Neural progenitor cell (in vitro differentiated cells): ENCODE results near the gene CHRD. TPM values are rescaled to one million over a fixed set of nuclear protein-coding genes. Genes with fewer than 3 reads are reported as not detected.

Source experiments
- DNase-seq: peaks from one replicate; pipeline ENCODE4 v3.0.0-alpha.2; 2016; ENCODE audit warnings: low spot score
- H2AFZ ChIP-seq: fragments of 200-600 bp; sonication (generic); replicated peaks from 2 replicates; pipeline ENCODE4 v1.6.1; 2016; ENCODE audit warnings: antibody characterized with exemption
- H3F3A ChIP-seq: fragments of 200-600 bp; sonication (generic); 2 replicates; pipeline ENCODE4 v1.6.1; 2016; ENCODE audit warnings: antibody characterized with exemption, low read depth
- H3K27ac ChIP-seq: fragments of 200-600 bp; sonication (generic); 2 replicates; pipeline ENCODE4 v1.5.1; 2016; ENCODE audit warnings: mild to moderate bottlenecking
- H3K27me3 ChIP-seq: fragments of 200-600 bp; sonication (generic); 2 replicates; pipeline ENCODE4 v1.6.1; 2016; ENCODE audit warnings: mild to moderate bottlenecking, moderate library complexity
- H3K36me3 ChIP-seq: fragments of 200-600 bp; sonication (generic); 2 replicates; pipeline ENCODE4 v1.5.1; 2016
- H3K4me1 ChIP-seq: fragments of 200-600 bp; sonication (generic); 2 replicates; pipeline ENCODE4 v1.6.1; 2016; ENCODE audit warnings: mixed run types
- H3K4me2 ChIP-seq: fragments of 200-600 bp; sonication (generic); 2 replicates; pipeline ENCODE4 v1.6.1; 2016
- H3K4me3 ChIP-seq: fragments of 200-600 bp; sonication (generic); 2 replicates; pipeline ENCODE4 v1.5.1; 2016
- H3K79me2 ChIP-seq: fragments of 200-600 bp; sonication (generic); 2 replicates; pipeline ENCODE4 v1.6.1; 2016; ENCODE audit warnings: low read depth
- H3K9ac ChIP-seq: fragments of 200-600 bp; sonication (generic); 2 replicates; pipeline ENCODE4 v1.6.1; 2016
- H3K9me3 ChIP-seq: fragments of 200-600 bp; sonication (generic); 2 replicates; pipeline ENCODE4 v1.5.1; 2016; ENCODE audit warnings: low read depth
- H4K20me1 ChIP-seq: fragments of 200-600 bp; sonication (generic); 2 replicates; pipeline ENCODE4 v1.6.1; 2016; ENCODE audit warnings: low read depth
- H3K27ac Mint-ChIP-seq: 3 replicates; pipeline ENCODE4 v1.8.0; 2021; ENCODE audit warnings: mixed read lengths
- H3K27me3 Mint-ChIP-seq: 2 replicates; pipeline ENCODE4 v1.8.0; 2022; ENCODE audit warnings: low read depth, mild to moderate bottlenecking, inconsistent platforms, moderate library complexity, mixed read lengths; ENCODE audit not compliant: insufficient read depth
- H3K36me3 Mint-ChIP-seq: 3 replicates; pipeline ENCODE4 v1.8.0; 2021; ENCODE audit warnings: mixed read lengths
- H3K4me1 Mint-ChIP-seq: 3 replicates; pipeline ENCODE4 v1.8.0; 2021; ENCODE audit warnings: mixed read lengths
- H3K4me3 Mint-ChIP-seq: 3 replicates; pipeline ENCODE4 v1.8.0; 2021; ENCODE audit warnings: mild to moderate bottlenecking, moderate library complexity, mixed read lengths
- H3K9me3 Mint-ChIP-seq: 3 replicates; pipeline ENCODE4 v1.8.0; 2020; ENCODE audit warnings: mixed read lengths
- EZH2 ChIP-seq: fragments of 200-600 bp; sonication (generic); IDR thresholded peaks from 2 replicates; pipeline ENCODE4 v1.6.1; 2017; ENCODE audit warnings: antibody characterized with exemption, mild to moderate bottlenecking, moderate library complexity
- EZH2phosphoT487 ChIP-seq: fragments of 200-600 bp; sonication (generic); IDR thresholded peaks from 2 replicates; pipeline ENCODE4 v1.6.1; 2017; ENCODE audit warnings: antibody characterized with exemption
- total RNA-seq: library from RNA; depleted of rRNA; stranded (reverse); fragments of >200 nt; gene quantifications from 2 replicates; pipeline ENCODE4 v1.2.3, GENCODE V29; 2015; ENCODE audit warnings: low replicate concordance
- TF ChIP-seq, protein P1 (sequence below): fragments of 200-600 bp; sonication (generic); IDR thresholded peaks from 2 replicates; pipeline ENCODE4 v1.5.1; 2017; ENCODE audit warnings: antibody characterized with exemption, mild to moderate bottlenecking

CHRD gene
- total RNA-seq, 1 donor from 2014 or later, result 2.3 TPM

DNA sequence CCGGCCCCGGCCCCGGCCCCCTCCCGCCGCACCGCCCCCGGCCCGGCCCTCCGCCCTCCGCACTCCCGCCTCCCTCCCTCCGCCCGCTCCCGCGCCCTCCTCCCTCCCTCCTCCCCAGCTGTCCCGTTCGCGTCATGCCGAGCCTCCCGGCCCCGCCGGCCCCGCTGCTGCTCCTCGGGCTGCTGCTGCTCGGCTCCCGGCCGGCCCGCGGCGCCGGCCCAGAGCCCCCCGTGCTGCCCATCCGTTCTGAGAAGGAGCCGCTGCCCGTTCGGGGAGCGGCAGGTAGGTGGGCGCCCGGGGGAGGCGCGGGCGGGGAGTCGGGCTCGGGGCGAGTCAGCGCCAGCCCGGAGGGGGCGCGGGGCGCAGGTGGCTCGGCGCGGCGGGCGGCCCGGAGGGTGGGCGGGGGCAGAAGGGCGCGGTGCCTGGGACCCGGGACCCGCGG is 352 bp downstream of the CHRD start:
- H3K27me3 Mint-ChIP-seq, result peaks cover 45% of the 10 kb centered on the region
- Histone ChIP-seq H3K4me1 (peaks cover 34% of the 10 kb centered on the region), H3F3A (peaks cover 32% of the 10 kb centered on the region), H3K9ac (no peak overlapping the region), H3K27ac (no peak overlapping the region), H3K27me3 (peaks cover 49% of the 10 kb centered on the region), H3K9me3 (no peaks in the 10 kb centered on the region), H4K20me1 (peaks cover 8% of the 10 kb centered on the region), H3K4me3 (peak overlapping the region; percentile 67), H3K79me2 (no peaks in the 10 kb centered on the region), H3K4me2 (peak overlapping the region; percentile 88), H2AFZ (peak overlapping the region; percentile 78), H3K36me3 (no peaks in the 10 kb centered on the region)
- no peak overlapping the region for H3K4me3 Mint-ChIP-seq
- TF ChIP-seq, protein P1, sequence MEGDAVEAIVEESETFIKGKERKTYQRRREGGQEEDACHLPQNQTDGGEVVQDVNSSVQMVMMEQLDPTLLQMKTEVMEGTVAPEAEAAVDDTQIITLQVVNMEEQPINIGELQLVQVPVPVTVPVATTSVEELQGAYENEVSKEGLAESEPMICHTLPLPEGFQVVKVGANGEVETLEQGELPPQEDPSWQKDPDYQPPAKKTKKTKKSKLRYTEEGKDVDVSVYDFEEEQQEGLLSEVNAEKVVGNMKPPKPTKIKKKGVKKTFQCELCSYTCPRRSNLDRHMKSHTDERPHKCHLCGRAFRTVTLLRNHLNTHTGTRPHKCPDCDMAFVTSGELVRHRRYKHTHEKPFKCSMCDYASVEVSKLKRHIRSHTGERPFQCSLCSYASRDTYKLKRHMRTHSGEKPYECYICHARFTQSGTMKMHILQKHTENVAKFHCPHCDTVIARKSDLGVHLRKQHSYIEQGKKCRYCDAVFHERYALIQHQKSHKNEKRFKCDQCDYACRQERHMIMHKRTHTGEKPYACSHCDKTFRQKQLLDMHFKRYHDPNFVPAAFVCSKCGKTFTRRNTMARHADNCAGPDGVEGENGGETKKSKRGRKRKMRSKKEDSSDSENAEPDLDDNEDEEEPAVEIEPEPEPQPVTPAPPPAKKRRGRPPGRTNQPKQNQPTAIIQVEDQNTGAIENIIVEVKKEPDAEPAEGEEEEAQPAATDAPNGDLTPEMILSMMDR, result no peak
- TF ChIP-seq EZH2, result no peak
- TF ChIP-seq EZH2phosphoT487, result no peak
- peaks cover 24% of the 10 kb centered on the region for H3K4me1 Mint-ChIP-seq
- H3K9me3 Mint-ChIP-seq, result no peaks in the 10 kb centered on the region
- DNase-seq, result peak; percentile 85
- no peaks in the 10 kb centered on the region for H3K36me3 Mint-ChIP-seq
- no peak overlapping the region for H3K27ac Mint-ChIP-seq

DNA sequence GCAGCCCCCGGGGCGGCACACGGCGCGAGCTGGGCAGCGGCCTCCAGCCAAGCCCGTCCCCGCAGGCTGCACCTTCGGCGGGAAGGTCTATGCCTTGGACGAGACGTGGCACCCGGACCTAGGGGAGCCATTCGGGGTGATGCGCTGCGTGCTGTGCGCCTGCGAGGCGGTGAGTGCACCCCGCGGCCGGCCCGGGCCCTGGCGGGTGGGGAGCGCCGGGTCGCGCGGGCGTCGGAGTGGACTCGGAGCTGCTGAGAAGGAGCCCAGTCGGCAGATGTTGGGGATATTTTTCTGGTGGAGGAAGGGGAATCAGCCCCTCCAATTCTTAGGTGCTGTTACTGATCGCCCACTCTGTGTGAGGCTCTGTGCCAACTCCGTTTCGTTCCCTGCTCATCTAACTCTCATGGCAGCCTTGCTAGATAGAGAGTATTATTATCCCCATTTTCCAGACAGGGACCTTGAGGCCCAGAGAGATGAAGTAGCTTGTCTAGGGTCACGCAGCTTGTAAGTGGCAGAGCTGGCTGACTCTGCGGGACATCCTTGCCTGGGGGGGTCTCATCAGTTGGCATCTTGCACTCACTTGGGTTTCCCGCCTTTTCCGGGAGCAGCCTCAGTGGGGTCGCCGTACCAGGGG is 890 bp downstream of the CHRD start:
- Histone ChIP-seq H3K4me3 (peak overlapping the region; percentile 67), H3K27ac (no peak overlapping the region), H3K4me2 (peak overlapping the region; percentile 88), H3K27me3 (peaks cover 49% of the 10 kb centered on the region), H4K20me1 (peaks cover 8% of the 10 kb centered on the region), H3K9me3 (no peaks in the 10 kb centered on the region), H3F3A (peaks cover 32% of the 10 kb centered on the region), H3K79me2 (no peaks in the 10 kb centered on the region), H2AFZ (peak overlapping the region; percentile 91), H3K4me1 (peaks cover 34% of the 10 kb centered on the region), H3K9ac (no peak overlapping the region), H3K36me3 (no peaks in the 10 kb centered on the region)
- Mint-ChIP-seq H3K4me3 (peak overlapping the region; percentile 82), H3K36me3 (no peaks in the 10 kb centered on the region), H3K27ac (no peak overlapping the region), H3K9me3 (no peaks in the 10 kb centered on the region), H3K27me3 (peaks cover 40% of the 10 kb centered on the region), H3K4me1 (peaks cover 24% of the 10 kb centered on the region)
- TF ChIP-seq EZH2phosphoT487 (peak; percentile 67), EZH2 (peak; percentile 91)
- TF ChIP-seq, protein P1, result no peak
- no peak for DNase-seq

DNA sequence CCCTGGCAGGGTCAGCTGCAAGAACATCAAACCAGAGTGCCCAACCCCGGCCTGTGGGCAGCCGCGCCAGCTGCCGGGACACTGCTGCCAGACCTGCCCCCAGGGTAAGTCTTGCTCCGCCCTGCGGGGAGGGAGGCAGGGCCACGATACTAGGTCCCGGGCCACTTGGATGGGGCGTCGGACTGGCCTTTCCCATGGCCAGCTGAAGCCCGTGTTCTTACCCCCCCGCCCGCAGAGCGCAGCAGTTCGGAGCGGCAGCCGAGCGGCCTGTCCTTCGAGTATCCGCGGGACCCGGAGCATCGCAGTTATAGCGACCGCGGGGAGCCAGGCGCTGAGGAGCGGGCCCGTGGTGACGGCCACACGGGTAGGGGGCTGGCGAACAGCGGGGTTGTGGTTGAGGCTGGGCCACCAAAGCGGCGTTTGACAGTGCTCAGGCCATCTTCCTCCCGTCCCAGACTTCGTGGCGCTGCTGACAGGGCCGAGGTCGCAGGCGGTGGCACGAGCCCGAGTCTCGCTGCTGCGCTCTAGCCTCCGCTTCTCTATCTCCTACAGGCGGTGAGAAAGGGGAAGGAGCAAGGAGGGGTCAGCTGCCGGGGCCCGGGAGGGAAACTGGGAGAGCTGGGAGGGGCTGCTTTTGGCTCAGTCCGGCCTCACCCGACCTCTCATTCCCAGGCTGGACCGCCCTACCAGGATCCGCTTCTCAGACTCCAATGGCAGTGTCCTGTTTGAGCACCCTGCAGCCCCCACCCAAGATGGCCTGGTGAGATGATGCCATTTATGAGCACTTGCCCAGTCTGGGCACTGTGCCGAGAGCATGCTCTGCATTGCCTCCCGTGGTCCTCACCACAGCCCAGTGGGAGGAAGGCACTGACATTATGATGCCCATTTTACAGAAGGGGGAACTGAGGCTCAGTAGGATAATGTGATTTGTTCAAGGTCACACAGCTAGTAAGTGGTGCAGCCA is 1.7 kb downstream of the CHRD start:
- TF ChIP-seq, protein P1, result no peak
- TF ChIP-seq EZH2 (peak; percentile 79), EZH2phosphoT487 (peak; percentile 69)
- Histone ChIP-seq H3K79me2 (no peaks in the 10 kb centered on the region), H3K4me2 (peak overlapping the region; percentile 88), H3K4me3 (peak overlapping the region; percentile 67), H3K4me1 (peaks cover 34% of the 10 kb centered on the region), H3K36me3 (no peaks in the 10 kb centered on the region), H3F3A (peaks cover 32% of the 10 kb centered on the region), H3K27ac (no peak overlapping the region), H3K9ac (no peak overlapping the region), H2AFZ (peak overlapping the region; percentile 91), H4K20me1 (peaks cover 8% of the 10 kb centered on the region), H3K27me3 (peaks cover 49% of the 10 kb centered on the region), H3K9me3 (no peaks in the 10 kb centered on the region)
- H3K4me3 Mint-ChIP-seq, result peak overlapping the region; percentile 82
- no peaks in the 10 kb centered on the region for H3K36me3 Mint-ChIP-seq
- peaks cover 24% of the 10 kb centered on the region for H3K4me1 Mint-ChIP-seq
- no peak overlapping the region for H3K27ac Mint-ChIP-seq
- peak; percentile 74 for DNase-seq
- H3K27me3 Mint-ChIP-seq, result peaks cover 38% of the 10 kb centered on the region
- H3K9me3 Mint-ChIP-seq, result no peaks in the 10 kb centered on the region
